Endodermal cell (in vitro differentiated cells): ENCODE results near the gene TMEM273. TPM values are rescaled to one million over a fixed set of nuclear protein-coding genes. Genes with fewer than 3 reads are reported as not detected.
"Not testable (repeated sequence)": the region's sequence is repeated elsewhere in the genome, so short reads cannot be mapped to it uniquely, and the experiment has no call there.

Experiments
- DNase-seq: peaks from one replicate; pipeline ENCODE4 v3.0.0-alpha.2; 2017
- H3K27ac ChIP-seq: 2 replicates; pipeline ENCODE4 v1.5.1; 2013; ENCODE audit warnings: mild to moderate bottlenecking, low read depth, low read length, moderate library complexity
- H3K27me3 ChIP-seq: 2 replicates; pipeline ENCODE4 v1.6.1; 2013; ENCODE audit warnings: mild to moderate bottlenecking, low read length, moderate library complexity; ENCODE audit not compliant: insufficient read depth, control insufficient read depth, poor library complexity, severe bottlenecking
- H3K36me3 ChIP-seq: 2 replicates; pipeline ENCODE4 v1.7.0; 2013; ENCODE audit warnings: mild to moderate bottlenecking, low read length, moderate library complexity; ENCODE audit not compliant: control insufficient read depth, insufficient read depth
- H3K4me1 ChIP-seq: one replicate; pipeline ENCODE4 v1.7.0; 2013; ENCODE audit warnings: low read length; ENCODE audit not compliant: control insufficient read depth, insufficient read depth
- H3K4me3 ChIP-seq: 2 replicates; pipeline ENCODE4 v1.5.1; 2013; ENCODE audit warnings: mild to moderate bottlenecking, low read length, moderate library complexity
- H3K9ac ChIP-seq: 2 replicates; pipeline ENCODE4 v1.6.1; 2013; ENCODE audit warnings: mild to moderate bottlenecking, low read length, moderate library complexity; ENCODE audit not compliant: poor library complexity, severe bottlenecking; ENCODE audit errors: extremely low read depth
- H3K9me3 ChIP-seq: 2 replicates; pipeline ENCODE4 v1.6.1; 2013; ENCODE audit warnings: mild to moderate bottlenecking, low read length, moderate library complexity; ENCODE audit not compliant: control insufficient read depth
- H3K27ac Mint-ChIP-seq: 2 replicates; pipeline ENCODE4 v1.8.0; 2020; ENCODE audit warnings: mixed read lengths
- H3K27me3 Mint-ChIP-seq: 2 replicates; pipeline ENCODE4 v1.8.0; 2021; ENCODE audit warnings: mild to moderate bottlenecking, mixed read lengths; ENCODE audit not compliant: insufficient read depth
- H3K36me3 Mint-ChIP-seq: 2 replicates; pipeline ENCODE4 v1.8.0; 2020; ENCODE audit warnings: low read depth, mixed read lengths
- H3K4me1 Mint-ChIP-seq: 2 replicates; pipeline ENCODE4 v1.8.0; 2020; ENCODE audit warnings: mixed read lengths
- H3K4me3 Mint-ChIP-seq: 2 replicates; pipeline ENCODE4 v1.8.0; 2020; ENCODE audit warnings: mild to moderate bottlenecking, moderate library complexity, mixed read lengths
- H3K9me3 Mint-ChIP-seq: 2 replicates; pipeline ENCODE4 v1.8.0; 2020; ENCODE audit warnings: mild to moderate bottlenecking, mixed read lengths
- CTCF ChIP-seq: fragments of 200-600 bp; sonication (generic); conservative IDR thresholded peaks from 2 replicates; pipeline ENCODE4 v1.5.0; 2021; ENCODE audit warnings: antibody characterized with exemption, mild to moderate bottlenecking
- WGBS, 2 experiments: methylation state at CpG; one replicate each; pipeline versions ENCODE4 v1.1.5 to v1.1.7; 2013; ENCODE audit warnings: missing lambda C conversion rate in 2 of 2, mixed read lengths in 1 of 2; ENCODE audit not compliant: insufficient coverage in 1 of 2, insufficient read length in 1 of 2; 5-methylcytosine and 5-hydroxymethylcytosine counted together
- total RNA-seq, 2 donors: library from RNA; stranded (reverse); fragmentation: NEBNext Ultra II Directional in 1 of 2; extraction: Animal tissue kit (Norgen Biotek cat#: 25700) in 1 of 2; gene quantifications; 2 replicates in 1 of 2; 3 replicates in 1 of 2; pipeline ENCODE4 v1.2.1, GENCODE V29; 2021

TMEM273 gene
- total RNA-seq, 2 donors from 2014 or later = not detected

- no peak overlapping the region for H3K4me3 ChIP-seq
- H3K4me1 ChIP-seq = no peaks in the 10 kb centered on the region
- H3K4me3 Mint-ChIP-seq = no peak overlapping the region
- TF ChIP-seq CTCF = no peak
- peaks cover 15% of the 10 kb centered on the region for H3K27me3 Mint-ChIP-seq
- peaks cover 2% of the 10 kb centered on the region for H3K9me3 Mint-ChIP-seq
- no peak for DNase-seq
- WGBS, 2 experiments = 89% methylated on average over 1 of the region's 1 CpG; no CpG with 5 or more reads in 1 of the 2 experiments
- H3K4me1 Mint-ChIP-seq = no peaks in the 10 kb centered on the region
- no peaks in the 10 kb centered on the region for H3K27me3 ChIP-seq
- no peak overlapping the region for H3K27ac Mint-ChIP-seq
- H3K9me3 ChIP-seq = no peaks in the 10 kb centered on the region
- H3K36me3 Mint-ChIP-seq = no peaks in the 10 kb centered on the region
- no peaks in the 10 kb centered on the region for H3K36me3 ChIP-seq
- no peak overlapping the region for H3K9ac ChIP-seq
- no peak overlapping the region for H3K27ac ChIP-seq
Observed at GRCh38 chr10:49202266-49202665, 14.1 kb upstream of the TMEM273 start.

- Mint-ChIP-seq H3K4me1 (no peaks in the 10 kb centered on the region), H3K9me3 (peaks cover 2% of the 10 kb centered on the region), H3K27me3 (peaks cover 9% of the 10 kb centered on the region), H3K36me3 (no peaks in the 10 kb centered on the region), H3K4me3 (no peak overlapping the region), H3K27ac (no peak overlapping the region)
- no peak overlapping the region for H3K9ac ChIP-seq
- H3K4me3 ChIP-seq = no peak overlapping the region
- H3K27ac ChIP-seq = no peak overlapping the region
- no peaks in the 10 kb centered on the region for H3K9me3 ChIP-seq
- no peaks in the 10 kb centered on the region for H3K36me3 ChIP-seq
- 0% methylated on average over 1 of the region's 2 CpGs; no CpG with 5 or more reads in 1 of the 2 experiments for WGBS, 2 experiments
- DNase-seq = no peak
- no peak for TF ChIP-seq CTCF
- H3K4me1 ChIP-seq = no peaks in the 10 kb centered on the region
- H3K27me3 ChIP-seq = no peaks in the 10 kb centered on the region
Observed at GRCh38 chr10:49200854-49201253, 12.7 kb upstream of the TMEM273 start.

- no peaks in the 10 kb centered on the region for H3K27me3 ChIP-seq
- TF ChIP-seq CTCF = no peak
- no peak overlapping the region for H3K27ac ChIP-seq
- 87 to 100% methylated on average over 1 to 6 of the region's 6 CpGs for WGBS, 2 experiments
- no peaks in the 10 kb centered on the region for H3K36me3 ChIP-seq
- no peaks in the 10 kb centered on the region for H3K4me1 ChIP-seq
- H3K4me3 ChIP-seq = no peak overlapping the region
- no peak overlapping the region for H3K27ac Mint-ChIP-seq
- H3K4me1 Mint-ChIP-seq = no peaks in the 10 kb centered on the region
- H3K4me3 Mint-ChIP-seq = no peak overlapping the region
- no peak overlapping the region for H3K9ac ChIP-seq
- H3K36me3 Mint-ChIP-seq = no peaks in the 10 kb centered on the region
- H3K27me3 Mint-ChIP-seq = peaks cover 3% of the 10 kb centered on the region
- DNase-seq = no peak
- no peaks in the 10 kb centered on the region for H3K9me3 ChIP-seq
- H3K9me3 Mint-ChIP-seq = no peaks in the 10 kb centered on the region
Observed at GRCh38 chr10:49197171-49197570, 9.0 kb upstream of the TMEM273 start.

GRCh38 chr10:49195864-49196263, 7.7 kb upstream of the TMEM273 start:
- not testable (repeated sequence) for H3K27me3 ChIP-seq, H3K9me3 Mint-ChIP-seq, H3K27ac ChIP-seq, H3K4me1 Mint-ChIP-seq, H3K4me1 ChIP-seq, H3K27ac Mint-ChIP-seq, H3K9me3 ChIP-seq, H3K36me3 Mint-ChIP-seq, H3K4me3 Mint-ChIP-seq, H3K4me3 ChIP-seq, H3K36me3 ChIP-seq, H3K27me3 Mint-ChIP-seq, H3K9ac ChIP-seq, DNase-seq
- 91 to 100% methylated on average over 2 to 4 of the region's 4 CpGs for WGBS, 2 experiments
